Limb (tissue), 2 donors: Measurements from ENCODE around the gene MANEAL.

Experiments used
- DNase-seq, 2 donors: peaks; one replicate each; pipeline ENCODE4 v3.0.0-alpha.2; 2016; ENCODE audit errors: extremely low spot score in 2 of 2

The MANEAL gene

DNA sequence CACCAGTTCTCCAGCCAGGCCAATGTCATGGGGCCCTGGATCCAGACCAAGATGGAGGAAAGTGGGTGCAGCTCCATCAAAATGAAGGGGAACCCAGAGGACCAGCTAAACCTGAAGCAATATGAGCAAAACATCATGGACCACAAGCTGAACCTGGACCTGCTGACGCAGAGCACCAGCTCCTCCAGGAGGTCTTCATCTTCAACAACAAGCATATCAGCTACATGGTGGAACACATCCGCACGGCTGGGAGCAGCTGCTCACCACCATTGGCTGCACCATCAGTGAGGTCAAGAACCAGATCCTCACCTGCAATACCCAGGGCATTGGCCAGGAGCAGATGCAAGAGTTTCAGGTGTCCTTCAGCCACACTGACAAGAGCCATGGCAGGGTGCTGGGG lies 15.0 kb upstream of the MANEAL start:
- no peak for DNase-seq

DNA sequence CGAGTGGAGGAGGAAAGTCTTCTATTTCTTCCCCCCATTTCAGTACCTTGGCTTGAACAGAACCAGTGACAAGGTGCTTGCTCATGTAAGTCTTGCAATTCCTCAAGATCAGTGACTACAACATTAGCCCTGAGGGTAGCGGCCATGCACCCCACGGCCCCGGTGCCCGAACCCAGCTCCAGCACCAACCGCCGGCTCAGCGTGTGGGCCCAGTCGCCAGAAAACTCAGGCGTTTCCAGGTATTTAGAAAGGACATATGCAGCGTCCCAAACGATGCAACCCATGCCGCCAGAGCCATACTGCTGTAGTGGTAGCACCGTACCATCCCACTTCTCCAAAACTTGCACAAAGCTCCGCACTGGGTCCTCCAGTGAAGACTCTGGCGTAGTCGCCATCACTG lies 11.2 kb upstream of the MANEAL start:
- no peak for DNase-seq

- peak in 1 of 2 donors; percentile 33 for DNase-seq
Observed at GRCh38 chr1:37792943-37793686, 532 bp upstream of the MANEAL start.

GRCh38 chr1:37794372-37795339 lies 1.0 kb downstream of the MANEAL start:
- DNase-seq: no peak

DNA sequence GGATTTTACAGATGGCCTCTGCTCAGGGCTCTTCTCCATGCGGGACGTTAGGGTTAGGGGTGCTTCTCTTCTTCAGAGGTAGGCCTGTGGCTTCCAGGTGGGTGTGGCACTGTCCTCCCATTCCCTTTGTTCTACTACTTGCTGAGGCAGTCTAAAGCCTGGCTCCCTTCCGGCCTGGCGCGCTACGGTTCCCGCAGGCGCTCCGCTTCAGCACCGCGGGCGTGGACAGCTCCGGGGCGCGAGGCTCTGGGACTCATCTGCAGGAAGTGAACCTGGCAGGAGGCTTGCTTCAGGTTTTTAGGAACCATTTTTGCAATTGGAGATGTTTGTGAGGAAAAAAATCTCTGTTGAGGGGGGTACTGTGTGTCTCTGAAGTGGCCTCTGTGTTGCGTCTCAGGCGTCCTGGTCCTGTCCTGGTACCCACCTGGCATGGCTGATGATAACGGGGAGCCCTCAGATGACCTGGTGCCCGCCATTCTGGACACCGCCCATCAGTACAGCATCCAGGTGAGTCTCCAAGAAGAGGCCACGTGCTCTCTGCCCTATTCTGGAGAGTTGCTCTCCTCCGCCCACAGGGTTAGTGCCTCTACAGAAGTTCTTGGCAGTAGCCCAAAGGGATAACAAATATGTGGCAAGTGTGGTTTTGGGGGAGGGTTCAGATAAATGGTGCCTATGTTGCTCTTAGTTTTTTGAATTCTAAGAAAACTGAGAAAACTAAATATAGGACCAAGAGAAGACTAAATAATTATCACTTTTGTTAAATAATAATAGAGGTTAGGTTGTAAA lies 1.9 kb downstream of the MANEAL start:
- DNase-seq: peak; percentile 42 to 82

DNA sequence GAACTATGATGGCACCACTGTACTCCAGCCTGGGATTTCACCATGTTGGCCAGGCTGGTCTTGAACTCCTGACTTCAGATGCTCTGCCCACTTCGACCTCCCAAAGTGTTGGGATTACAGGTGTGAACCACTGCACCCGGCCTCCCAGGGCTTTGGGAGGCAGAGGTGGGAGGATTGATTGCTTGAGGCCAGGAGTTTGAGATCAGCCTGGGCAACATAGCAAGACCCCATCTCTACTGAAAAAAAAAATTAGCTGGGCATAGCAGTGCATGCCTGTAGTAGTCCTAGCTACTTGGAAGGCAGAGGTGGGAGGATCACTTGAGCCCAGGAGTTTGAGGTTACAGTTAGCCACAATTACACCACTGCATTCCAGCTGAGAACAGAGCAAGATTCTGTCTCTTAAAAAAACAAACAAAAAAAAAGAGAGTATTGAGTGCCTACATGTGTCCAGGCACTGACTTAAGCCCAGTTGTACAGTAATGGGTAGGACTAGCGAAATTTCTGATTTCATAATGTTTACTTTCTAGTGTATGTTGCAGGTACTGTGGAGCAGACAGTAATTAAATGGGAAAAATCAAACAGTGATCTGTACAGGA lies 4.2 kb downstream of the MANEAL start:
- no peak for DNase-seq

DNA sequence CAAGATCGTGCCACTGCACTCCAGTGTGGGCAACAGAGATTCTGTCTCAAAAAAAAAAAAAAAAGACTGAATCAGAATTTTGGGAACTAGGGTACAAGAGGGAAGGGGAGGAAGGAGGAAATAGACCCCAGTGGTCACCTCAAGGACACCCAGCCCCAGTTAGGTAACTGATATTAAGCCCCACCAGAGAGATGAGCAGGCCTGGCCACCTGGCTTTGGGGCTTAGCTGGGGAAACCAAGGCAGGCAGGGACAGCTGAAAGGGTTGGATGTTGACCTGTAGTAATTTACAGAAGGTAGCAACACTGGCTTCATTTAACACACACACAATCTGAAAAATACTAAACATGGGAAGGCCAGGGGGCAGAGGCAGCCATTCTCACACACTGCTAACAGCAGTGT lies 8.8 kb downstream of the MANEAL start:
- no peak for DNase-seq

DNA sequence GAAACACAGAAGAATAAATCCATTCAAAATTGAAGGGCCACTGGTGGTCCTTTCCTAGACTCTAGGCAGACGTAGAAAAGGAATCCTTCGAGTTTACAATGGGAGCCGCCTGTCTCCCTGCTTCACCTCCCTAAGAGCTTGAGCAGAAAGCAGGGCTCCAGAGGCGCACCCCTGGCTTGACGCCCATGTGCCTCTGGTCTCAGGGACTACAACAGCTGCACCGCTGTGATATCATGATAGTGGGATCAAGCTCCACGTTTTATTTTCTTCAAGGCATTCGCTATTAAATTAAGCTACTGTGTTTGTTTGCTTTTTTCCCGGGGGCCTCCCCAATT lies 13.5 kb downstream of the MANEAL start:
- DNase-seq: no peak

- DNase-seq: peak; percentile 93 to 97
Observed at GRCh38 chr1:37807555-37808368, 14.1 kb downstream of the MANEAL start, which contains the start of the genes C1orf122 and YRDC. TSS of gene C1orf122 (plus strand) at chr1:37807790. CDS start at chr1:37808405, 615 bp downstream. TSS of gene YRDC (minus strand) at chr1:37808208. CDS start at chr1:37808180, 28 bp downstream.

DNA sequence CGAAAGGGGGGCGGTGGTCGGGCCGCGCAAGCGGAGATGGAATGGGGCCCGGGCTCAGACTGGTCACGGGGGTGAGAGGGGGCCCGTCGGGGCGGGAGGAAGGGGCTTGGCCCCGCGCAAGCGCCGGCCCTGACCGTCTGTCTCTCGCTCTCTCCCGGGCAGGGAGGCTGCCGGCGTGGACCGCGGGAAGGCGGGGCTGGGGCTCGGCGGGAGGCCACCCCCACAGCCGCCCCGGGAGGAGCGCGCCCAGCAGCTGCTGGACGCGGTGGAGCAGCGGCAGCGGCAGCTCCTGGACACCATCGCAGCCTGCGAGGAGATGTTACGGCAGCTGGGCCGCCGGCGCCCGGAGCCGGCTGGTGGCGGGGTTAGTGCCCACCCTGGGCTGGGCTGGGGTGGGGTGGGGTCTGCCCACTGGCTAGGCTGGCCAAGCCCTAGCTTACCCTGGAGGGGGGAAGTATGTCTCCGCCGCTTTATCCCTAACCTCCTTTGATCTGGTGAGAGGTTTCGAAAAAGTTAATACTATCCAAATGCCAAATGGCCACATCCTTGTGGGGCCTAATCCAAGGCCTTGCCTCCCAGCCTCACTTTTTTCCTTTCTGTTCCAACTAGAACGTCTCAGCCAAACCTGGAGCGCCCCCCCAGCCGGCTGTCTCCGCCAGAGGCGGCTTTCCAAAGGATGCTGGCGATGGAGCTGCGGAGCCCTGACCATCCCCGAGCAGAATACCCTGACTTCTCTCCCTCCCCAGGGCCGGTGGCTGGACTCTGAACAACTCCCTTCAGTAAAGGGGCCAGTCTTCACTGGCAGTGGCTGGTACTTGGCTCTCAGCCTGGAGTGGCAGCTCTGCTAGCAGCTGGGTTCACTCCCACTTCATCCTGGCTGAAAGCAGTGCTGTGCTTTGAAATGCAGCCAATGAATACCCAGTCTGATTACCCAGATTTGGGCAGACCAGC lies 15.0 kb downstream of the MANEAL start:
- peak; percentile 39 to 75 for DNase-seq

GRCh38 chr1:37809942-37810341 lies 16.3 kb downstream of the MANEAL start:
- DNase-seq: no peak

GRCh38 chr1:37811027-37811655 lies 17.5 kb downstream of the MANEAL start:
- peak; percentile 54 to 73 for DNase-seq

DNA sequence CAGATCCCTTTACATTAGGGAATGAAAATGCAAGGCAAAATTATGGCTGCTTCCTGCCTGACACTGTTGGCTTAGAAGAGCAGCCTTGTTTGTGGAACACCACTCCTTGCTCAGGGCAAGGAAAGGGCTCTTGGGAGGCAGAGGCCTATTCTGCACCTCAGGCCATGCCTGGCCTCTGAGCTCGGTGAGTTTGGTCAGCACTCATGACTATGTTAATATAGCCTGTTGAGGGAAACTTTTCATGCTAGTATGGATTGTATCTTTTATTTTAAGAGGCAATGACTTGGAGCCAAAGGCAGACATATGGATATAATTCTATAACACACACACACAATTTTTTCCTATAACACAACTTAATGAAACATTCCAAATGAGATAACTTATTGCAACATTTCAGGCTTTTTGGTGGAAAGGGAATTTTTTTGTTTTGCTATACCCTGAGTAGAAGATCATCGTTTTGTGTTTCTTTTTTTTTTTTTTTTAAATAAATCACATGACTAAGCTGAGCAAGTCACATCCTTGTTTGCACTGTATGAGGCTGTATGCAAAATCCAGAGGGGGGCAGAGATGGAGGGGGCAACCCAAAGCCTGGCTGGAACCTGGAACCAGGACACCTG lies 20.0 kb downstream of the MANEAL start:
- DNase-seq: no peak

DNA sequence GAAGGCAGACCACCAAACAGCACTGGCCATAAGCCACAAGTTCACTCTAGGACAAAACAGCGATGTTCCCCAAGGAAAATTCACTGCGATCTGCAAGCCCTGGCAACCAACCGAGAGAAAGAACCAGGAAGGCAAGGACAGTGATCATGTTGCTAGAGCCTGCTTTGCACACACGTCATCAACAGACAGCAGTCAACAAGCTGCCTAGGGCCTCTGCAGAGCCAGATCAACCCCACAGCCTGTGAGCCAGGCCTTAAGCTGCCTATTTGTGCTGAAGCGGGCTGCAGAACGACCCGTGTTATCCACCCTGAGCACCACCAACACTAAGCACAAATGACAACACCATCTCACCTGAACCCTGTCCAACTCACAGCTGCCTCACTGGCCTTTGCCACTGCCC lies 20.6 kb downstream of the MANEAL start:
- DNase-seq: no peak

GRCh38 chr1:37817481-37817880 lies 23.8 kb downstream of the MANEAL start:
- DNase-seq: no peak

DNA sequence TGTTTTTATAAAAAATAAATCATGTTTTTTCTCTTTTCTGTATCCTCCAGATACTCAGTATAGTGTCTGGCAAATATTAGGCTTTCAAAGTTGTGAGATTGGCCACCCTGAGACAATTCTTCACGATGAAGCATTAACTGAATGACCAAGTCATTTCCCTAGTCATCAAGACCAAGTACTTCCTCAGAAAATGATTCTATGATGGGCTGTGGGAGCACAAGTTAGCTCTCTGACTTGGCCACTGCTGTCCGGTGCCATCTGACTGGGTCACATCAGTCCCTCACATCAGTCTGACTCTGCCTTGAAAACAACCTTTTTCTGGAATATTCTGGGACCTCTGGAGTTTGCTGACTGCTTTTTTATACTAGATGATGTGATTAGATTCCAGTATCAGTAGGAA lies 27.8 kb downstream of the MANEAL start:
- DNase-seq: no peak

- DNase-seq: no peak
Observed at GRCh38 chr1:37822906-37823815, 29.5 kb downstream of the MANEAL start.
